ENCODE data around the gene PPP2R2C. TPM values are rescaled to one million over a fixed set of nuclear protein-coding genes. Genes with fewer than 3 reads are reported as not detected.

Gene PPP2R2C
- total RNA-seq, 1 donor from 2014 or later: not detected

DNA sequence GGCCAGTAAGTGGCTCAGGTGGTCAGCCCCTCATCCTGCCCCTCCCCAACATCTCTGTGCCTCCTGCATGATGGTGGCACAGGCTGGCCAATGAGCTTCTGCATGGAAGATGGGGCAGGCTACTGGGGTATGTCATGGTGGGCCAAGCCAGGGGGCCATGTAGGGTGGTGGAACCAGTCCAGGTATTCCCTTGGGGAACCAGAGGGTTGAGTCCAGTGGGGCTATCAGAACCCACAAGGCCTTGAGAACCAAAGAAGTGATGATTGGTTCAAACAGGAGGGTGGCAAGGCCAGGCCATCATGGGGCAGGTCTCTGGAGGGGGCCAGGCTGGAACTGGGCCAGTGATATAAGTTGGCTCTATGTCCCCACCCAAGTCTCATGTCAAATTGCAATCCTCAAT, 18.8 kb upstream of the PPP2R2C start:
- H3K4me1 Mint-ChIP-seq (ENCODE audit: unreplicated experiment): no peaks in the 10 kb centered on the region
- H3K27ac Mint-ChIP-seq (ENCODE audit: unreplicated experiment): no peak overlapping the region
- H3K9me3 Mint-ChIP-seq (ENCODE audit: unreplicated experiment): peaks cover 18% of the 10 kb centered on the region
- peaks cover 6% of the 10 kb centered on the region for H3K27me3 Mint-ChIP-seq (ENCODE audit: unreplicated experiment)
- no peak overlapping the region for H3K4me3 Mint-ChIP-seq (ENCODE audit: unreplicated experiment)
- no peaks in the 10 kb centered on the region for H3K36me3 Mint-ChIP-seq (ENCODE audit: unreplicated experiment)
- DNase-seq (ENCODE audit: extremely low spot score, unreplicated experiment): peak; percentile 79
- TF ChIP-seq, protein P1, sequence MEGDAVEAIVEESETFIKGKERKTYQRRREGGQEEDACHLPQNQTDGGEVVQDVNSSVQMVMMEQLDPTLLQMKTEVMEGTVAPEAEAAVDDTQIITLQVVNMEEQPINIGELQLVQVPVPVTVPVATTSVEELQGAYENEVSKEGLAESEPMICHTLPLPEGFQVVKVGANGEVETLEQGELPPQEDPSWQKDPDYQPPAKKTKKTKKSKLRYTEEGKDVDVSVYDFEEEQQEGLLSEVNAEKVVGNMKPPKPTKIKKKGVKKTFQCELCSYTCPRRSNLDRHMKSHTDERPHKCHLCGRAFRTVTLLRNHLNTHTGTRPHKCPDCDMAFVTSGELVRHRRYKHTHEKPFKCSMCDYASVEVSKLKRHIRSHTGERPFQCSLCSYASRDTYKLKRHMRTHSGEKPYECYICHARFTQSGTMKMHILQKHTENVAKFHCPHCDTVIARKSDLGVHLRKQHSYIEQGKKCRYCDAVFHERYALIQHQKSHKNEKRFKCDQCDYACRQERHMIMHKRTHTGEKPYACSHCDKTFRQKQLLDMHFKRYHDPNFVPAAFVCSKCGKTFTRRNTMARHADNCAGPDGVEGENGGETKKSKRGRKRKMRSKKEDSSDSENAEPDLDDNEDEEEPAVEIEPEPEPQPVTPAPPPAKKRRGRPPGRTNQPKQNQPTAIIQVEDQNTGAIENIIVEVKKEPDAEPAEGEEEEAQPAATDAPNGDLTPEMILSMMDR (IDR thresholded peaks at IDR 0.05): no peak

DNA sequence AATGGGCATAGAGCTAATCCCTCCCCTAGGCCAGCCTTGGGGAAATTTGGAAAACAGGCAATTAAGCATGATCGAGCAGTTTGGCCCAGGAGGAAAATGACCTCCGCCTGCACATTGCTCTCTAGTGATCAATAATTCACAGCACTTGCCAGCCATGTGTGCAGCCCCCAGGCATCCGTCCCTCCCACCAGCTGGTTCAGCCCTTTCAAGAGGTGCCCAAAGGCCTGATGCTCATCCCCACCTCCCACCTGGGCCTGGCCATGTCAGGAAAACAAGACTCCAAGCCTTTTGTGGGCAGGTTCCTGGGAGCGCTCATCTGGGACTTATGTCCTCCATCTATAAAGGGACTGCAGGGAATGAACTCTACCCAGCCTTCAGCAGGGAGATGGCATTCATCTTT, 17.5 kb upstream of the PPP2R2C start:
- peaks cover 29% of the 10 kb centered on the region for H3K9me3 Mint-ChIP-seq (ENCODE audit: unreplicated experiment)
- no peaks in the 10 kb centered on the region for H3K36me3 Mint-ChIP-seq (ENCODE audit: unreplicated experiment)
- H3K27me3 Mint-ChIP-seq (ENCODE audit: unreplicated experiment): peaks cover 14% of the 10 kb centered on the region
- peak; percentile 71 for DNase-seq (ENCODE audit: extremely low spot score, unreplicated experiment)
- no peaks in the 10 kb centered on the region for H3K4me1 Mint-ChIP-seq (ENCODE audit: unreplicated experiment)
- H3K27ac Mint-ChIP-seq (ENCODE audit: unreplicated experiment): no peak overlapping the region
- no peak overlapping the region for H3K4me3 Mint-ChIP-seq (ENCODE audit: unreplicated experiment)
- TF ChIP-seq, protein P1 (IDR thresholded peaks at IDR 0.05): no peak

DNA sequence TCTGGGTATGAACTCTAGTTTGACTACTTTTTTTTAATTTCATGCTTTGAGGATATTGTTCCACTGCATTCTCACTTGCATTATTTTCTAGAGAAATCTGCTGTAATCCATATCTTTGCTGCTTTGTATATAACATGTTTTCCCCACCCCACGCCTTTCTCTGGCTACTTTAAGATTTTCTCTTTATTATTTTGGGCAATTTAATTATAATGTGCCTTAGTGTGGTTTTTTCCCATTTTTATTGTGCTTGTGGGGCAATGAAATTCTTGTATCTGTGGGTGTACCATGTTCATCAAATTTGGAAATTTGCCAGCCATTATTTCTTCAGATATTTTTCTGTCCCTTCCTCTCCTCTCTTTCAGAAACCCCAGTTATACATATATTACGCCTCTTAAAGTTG, 15.1 kb upstream of the PPP2R2C start:
- H3K36me3 Mint-ChIP-seq (ENCODE audit: unreplicated experiment): no peaks in the 10 kb centered on the region
- no peaks in the 10 kb centered on the region for H3K4me1 Mint-ChIP-seq (ENCODE audit: unreplicated experiment)
- no peak overlapping the region for H3K27ac Mint-ChIP-seq (ENCODE audit: unreplicated experiment)
- peaks cover 34% of the 10 kb centered on the region for H3K9me3 Mint-ChIP-seq (ENCODE audit: unreplicated experiment)
- H3K27me3 Mint-ChIP-seq (ENCODE audit: unreplicated experiment): peaks cover 25% of the 10 kb centered on the region
- DNase-seq (ENCODE audit: extremely low spot score, unreplicated experiment): no peak
- H3K4me3 Mint-ChIP-seq (ENCODE audit: unreplicated experiment): no peak overlapping the region
- TF ChIP-seq, protein P1 (IDR thresholded peaks at IDR 0.05): no peak

DNA sequence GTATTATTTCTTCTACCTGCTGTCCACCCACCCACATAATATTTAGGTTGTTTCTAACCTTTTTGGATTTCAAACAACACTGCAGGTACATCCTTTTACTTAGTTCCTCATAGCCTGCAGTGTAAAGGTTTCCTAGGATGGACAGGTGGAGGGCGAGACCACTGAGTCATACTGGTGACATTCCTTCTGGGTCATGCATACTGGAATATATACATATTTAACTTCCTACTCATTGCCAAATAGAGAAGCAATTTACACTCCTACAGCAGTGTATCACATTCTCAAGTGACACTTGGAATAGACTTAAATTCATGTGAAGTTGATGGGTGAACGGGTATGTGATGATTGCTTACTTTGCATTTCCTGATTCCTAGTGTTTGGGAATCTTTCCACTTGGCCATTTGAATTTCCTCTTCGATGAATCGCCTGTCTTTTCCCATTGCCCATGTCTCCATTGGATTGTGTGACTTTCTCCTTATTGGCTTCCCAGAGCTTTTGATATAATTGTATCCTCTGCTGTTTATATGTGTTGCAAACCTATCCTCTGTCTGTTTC, 8.2 kb upstream of the PPP2R2C start:
- Mint-ChIP-seq H3K27me3 (ENCODE audit: unreplicated experiment) (peaks cover 40% of the 10 kb centered on the region), H3K4me3 (ENCODE audit: unreplicated experiment) (no peak overlapping the region), H3K36me3 (ENCODE audit: unreplicated experiment) (no peaks in the 10 kb centered on the region), H3K9me3 (ENCODE audit: unreplicated experiment) (peaks cover 11% of the 10 kb centered on the region), H3K4me1 (ENCODE audit: unreplicated experiment) (no peaks in the 10 kb centered on the region), H3K27ac (ENCODE audit: unreplicated experiment) (no peak overlapping the region)
- TF ChIP-seq, protein P1 (IDR thresholded peaks at IDR 0.05): no peak
- DNase-seq (ENCODE audit: extremely low spot score, unreplicated experiment): no peak

DNA sequence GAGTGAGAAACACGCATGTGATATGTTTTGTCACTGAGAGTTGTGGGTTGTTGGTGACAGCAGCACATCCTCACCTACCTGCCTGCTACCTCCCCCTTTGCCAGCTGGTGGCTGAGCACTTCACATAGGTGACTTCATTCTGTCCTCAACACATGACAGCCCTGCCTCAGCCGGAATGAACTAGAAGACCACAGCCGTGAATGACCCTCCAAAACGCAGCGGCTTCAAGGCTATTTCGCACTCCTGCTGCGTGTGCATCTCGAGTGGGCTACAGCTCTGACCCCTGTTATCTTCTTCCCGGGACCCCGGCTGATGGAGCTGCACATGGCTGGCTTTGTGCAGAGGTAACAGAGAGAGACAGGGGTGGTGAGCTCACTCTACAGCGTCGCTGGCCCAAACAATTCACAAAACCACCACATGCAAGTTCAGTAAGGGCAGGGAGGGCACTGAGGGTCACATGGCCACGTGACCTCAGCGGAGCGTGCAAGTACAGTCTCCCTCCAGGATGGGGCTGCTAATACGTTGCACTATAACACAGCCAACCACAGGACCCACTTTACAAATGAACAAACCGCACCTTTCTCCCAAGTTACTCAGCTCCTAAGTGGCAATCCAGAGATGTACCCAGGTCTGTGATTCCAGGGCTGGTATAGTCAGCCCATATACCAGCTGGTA, 6.3 kb upstream of the PPP2R2C start:
- DNase-seq (ENCODE audit: extremely low spot score, unreplicated experiment): peak; percentile 62
- peaks cover 41% of the 10 kb centered on the region for H3K27me3 Mint-ChIP-seq (ENCODE audit: unreplicated experiment)

More for the DNA sequence above, 6.3 kb upstream of the PPP2R2C start:
- no peaks in the 10 kb centered on the region for H3K4me1 Mint-ChIP-seq (ENCODE audit: unreplicated experiment)
- no peaks in the 10 kb centered on the region for H3K9me3 Mint-ChIP-seq (ENCODE audit: unreplicated experiment)
- TF ChIP-seq, protein P1 (IDR thresholded peaks at IDR 0.05): no peak
- no peak overlapping the region for H3K27ac Mint-ChIP-seq (ENCODE audit: unreplicated experiment)
- H3K4me3 Mint-ChIP-seq (ENCODE audit: unreplicated experiment): no peak overlapping the region
- H3K36me3 Mint-ChIP-seq (ENCODE audit: unreplicated experiment): no peaks in the 10 kb centered on the region
